Esophagus squamous epithelium (tissue), 4 donors: ENCODE results near the gene BEND3.

ENCODE experiments used
- POLR2A ChIP-seq, 4 donors: fragments of 450-650 bp; IDR thresholded peaks; one replicate each; pipeline ENCODE4 v1.6.1; 2017; ENCODE audit warnings: antibody characterized with exemption in 4 of 4, mild to moderate bottlenecking in 4 of 4, moderate library complexity in 3 of 4
- TF ChIP-seq, protein P1 (sequence below), 6 experiments: fragments of 450-650 bp in 4 of 6; fragments of 200-600 bp in 2 of 6; sonication (generic) in 2 of 6; IDR thresholded peaks; one replicate each; pipeline ENCODE4 v1.5.1; 2016 to 2019; ENCODE audit warnings: antibody characterized with exemption in 6 of 6, mild to moderate bottlenecking in 4 of 6, moderate library complexity in 4 of 6

DNA sequence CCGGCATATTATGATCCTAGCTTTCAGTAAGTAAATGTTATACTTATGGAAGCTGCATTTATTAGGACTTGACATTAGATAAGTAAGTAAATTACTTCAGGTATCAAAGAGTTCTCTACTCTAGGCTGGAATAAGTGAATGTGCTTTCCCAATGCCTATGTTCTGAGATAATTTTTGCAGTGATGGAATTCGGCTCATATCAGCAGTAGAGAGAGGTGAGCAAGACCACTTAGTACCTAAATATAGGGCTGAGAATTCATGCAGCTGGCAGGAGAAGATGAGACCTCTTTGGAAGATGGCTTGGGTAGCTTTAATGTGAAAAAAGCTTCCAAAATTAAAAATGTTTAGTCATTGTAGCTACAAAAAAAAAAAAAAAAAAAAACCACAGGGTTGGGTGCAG is 13.3 kb upstream of the BEND3 start:
- TF ChIP-seq, protein P1, sequence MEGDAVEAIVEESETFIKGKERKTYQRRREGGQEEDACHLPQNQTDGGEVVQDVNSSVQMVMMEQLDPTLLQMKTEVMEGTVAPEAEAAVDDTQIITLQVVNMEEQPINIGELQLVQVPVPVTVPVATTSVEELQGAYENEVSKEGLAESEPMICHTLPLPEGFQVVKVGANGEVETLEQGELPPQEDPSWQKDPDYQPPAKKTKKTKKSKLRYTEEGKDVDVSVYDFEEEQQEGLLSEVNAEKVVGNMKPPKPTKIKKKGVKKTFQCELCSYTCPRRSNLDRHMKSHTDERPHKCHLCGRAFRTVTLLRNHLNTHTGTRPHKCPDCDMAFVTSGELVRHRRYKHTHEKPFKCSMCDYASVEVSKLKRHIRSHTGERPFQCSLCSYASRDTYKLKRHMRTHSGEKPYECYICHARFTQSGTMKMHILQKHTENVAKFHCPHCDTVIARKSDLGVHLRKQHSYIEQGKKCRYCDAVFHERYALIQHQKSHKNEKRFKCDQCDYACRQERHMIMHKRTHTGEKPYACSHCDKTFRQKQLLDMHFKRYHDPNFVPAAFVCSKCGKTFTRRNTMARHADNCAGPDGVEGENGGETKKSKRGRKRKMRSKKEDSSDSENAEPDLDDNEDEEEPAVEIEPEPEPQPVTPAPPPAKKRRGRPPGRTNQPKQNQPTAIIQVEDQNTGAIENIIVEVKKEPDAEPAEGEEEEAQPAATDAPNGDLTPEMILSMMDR (IDR thresholded peaks at IDR 0.05) = no peak
- no peak for TF ChIP-seq POLR2A (IDR thresholded peaks at IDR 0.05)
